GM19328 (cell line): ENCODE data around the gene NAA30.
"Not testable (repeated sequence)": the region's sequence is repeated elsewhere in the genome, so short reads cannot be mapped to it uniquely, and the experiment has no call there.

Source experiments
- ATAC-seq: cut with Tn5 transposase; IDR thresholded peaks from one replicate; pipeline ENCODE4 v1.9.1; 2021; ENCODE audit warnings: mild to moderate bottlenecking, moderate library complexity; ENCODE audit not compliant: unreplicated experiment

Gene NAA30

GRCh38 chr14:57390037-57390805 is at the start of gene NAA30:
NAA30 (plus strand) TSS chr14:57390586; CDS start chr14:57390958, 372 bp downstream.
- ATAC-seq: peak; percentile 85

GRCh38 chr14:57343545-57344297 is 46.7 kb upstream of the NAA30 start:
- ATAC-seq: not testable (repeated sequence)

GRCh38 chr14:57345106-57345505 is 45.3 kb upstream of the NAA30 start:
- no peak for ATAC-seq

DNA sequence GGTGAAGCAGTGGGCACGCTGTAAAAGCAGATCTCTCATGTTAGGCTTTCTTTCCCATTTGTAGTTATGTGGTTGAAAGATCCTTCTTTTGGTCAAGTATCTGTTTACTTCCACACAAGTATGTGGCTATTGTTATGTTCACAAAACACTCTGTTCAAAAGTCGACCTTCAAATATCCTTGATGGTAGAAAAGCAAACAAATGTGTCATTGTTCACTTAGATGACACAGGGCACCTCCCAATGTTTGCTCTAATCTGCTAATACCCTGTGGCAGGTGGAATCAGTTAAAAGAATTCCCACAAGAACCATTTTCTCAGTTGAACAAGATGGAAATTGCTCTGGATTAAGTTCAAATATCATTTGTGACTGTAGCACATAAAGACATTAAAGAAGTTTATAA is 43.6 kb upstream of the NAA30 start:
- no peak for ATAC-seq

GRCh38 chr14:57352396-57353170 is 37.8 kb upstream of the NAA30 start:
- no peak for ATAC-seq

- ATAC-seq: no peak
Observed at GRCh38 chr14:57355081-57355800, 35.1 kb upstream of the NAA30 start.

GRCh38 chr14:57362361-57362760 is 28.0 kb upstream of the NAA30 start:
- no peak for ATAC-seq

DNA sequence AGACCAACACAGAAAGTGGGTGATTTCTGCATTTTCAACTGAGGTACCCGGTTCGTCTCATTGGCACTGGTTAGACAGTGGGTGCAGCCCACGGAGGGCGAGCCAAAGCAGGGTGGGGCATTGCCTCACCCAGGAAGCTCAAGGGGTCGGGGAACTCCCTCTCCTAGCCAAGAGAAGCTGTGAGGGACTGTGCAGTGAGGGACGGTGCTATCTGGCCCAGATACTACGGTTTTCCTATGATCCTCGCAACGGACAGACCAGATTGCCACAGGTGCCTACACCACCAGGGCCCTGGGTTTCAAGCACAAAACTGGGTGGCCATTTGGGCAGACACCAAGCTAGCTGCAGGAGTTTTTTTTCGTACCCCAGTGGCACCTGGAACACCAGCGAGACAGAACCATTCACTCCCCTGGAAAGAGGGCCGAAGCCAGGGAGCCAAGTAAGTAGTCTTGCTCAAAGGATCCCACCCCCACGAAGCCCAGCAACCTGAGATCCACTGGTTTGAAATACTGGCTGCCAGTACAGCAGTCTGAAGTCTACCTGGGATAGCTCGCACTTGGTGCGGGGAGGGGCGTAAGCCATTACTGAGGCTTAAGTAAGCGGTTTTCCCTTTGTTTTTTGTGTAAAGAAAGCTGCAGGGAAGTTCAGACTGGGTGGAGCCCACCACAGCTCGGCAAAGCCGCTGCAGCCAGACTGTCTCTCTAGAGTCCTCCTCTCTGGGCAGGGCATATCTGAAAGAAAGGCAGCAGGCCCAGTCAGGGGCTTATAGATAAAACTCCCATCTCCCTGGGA is 25.5 kb upstream of the NAA30 start:
- no peak for ATAC-seq

DNA sequence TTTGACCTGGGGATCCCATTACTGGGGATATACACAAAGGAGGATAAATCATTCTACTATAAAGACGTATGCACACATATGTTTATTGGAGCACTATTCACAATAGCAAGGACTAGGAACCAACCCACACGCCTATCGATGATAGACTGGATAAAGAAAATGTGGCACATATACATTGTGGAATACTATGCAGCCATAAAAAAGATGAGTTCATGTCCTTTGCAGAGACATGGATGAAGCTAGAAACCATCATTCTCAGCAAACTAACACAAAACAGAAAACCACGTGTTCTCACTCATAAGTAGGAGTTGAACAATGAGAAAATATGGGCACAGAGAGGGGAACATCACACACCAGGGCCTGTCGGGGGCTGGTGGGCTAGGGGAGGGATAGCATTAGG is 20.2 kb upstream of the NAA30 start:
- not testable (repeated sequence) for ATAC-seq

GRCh38 chr14:57371013-57371412 is 19.4 kb upstream of the NAA30 start:
- ATAC-seq: no peak

- no peak for ATAC-seq
Observed at GRCh38 chr14:57375156-57375555, 15.2 kb upstream of the NAA30 start.

- ATAC-seq: no peak
Observed at GRCh38 chr14:57378661-57379060, 11.7 kb upstream of the NAA30 start.

- ATAC-seq: no peak
Observed at GRCh38 chr14:57380935-57381334, 9.5 kb upstream of the NAA30 start.

DNA sequence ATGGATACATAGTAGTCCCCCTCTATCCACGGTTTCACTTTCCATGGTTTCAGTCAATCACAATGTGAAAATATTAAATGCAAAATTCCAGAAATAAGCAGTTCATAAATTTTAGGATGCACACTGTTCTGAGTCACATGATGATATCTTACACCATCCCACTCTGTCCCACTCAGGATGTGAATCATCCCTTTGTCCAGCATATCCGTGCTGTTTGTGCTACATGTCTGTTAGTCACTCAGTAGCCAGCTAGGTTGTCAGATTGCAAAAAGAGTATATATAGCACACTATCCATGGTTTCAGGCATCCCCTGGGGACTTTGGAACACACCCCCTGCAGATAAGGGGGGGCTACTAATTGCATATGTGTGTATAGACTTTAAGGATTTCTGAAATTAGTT is 8.1 kb upstream of the NAA30 start:
- no peak for ATAC-seq

DNA sequence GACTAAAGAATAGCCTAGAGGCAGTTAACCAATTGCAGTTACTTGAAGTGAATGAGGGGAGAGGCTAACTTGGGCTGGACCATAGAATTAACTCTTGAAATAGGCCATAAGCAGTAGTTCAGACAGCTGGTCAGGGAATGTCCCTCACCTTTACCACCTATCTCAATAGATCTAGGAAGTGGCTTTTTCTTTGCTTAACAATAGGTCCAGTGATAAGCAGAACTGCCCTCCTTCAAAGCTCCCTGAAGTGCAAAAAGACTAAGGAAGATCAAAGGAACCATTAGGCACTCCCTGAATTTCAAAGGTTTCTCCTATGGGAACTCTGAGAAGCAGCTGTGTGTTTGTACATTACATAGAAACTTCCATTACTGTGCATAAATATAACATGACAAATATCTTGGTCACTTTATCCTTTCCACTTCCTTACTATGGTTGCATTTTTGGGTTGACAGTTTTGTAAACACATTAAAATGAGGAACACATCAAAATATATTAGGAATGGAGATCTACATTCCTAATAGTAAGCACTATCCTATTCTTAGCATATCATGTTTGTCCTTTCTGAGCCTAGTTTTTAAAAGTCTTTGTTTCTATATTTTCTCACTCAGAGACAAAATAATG is 7.2 kb upstream of the NAA30 start:
- ATAC-seq: no peak

DNA sequence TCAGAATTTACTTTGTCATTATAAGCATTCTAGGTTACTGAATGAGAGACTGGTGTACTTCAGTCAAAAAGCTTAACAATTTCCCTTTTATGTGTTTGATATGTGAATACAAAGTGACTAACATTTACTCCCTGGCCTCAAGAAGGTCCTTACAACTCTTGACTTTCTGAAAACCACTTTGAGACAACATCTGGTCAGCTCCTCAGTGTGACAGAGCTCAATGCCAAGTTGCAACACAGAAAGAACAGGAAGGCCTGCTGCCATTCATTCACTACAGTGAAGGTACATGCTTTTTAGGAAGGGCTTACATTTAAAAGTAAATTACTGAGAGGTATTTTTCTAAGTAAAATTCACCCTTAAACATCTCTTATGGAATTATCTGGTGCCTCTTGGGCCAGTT is 2.3 kb upstream of the NAA30 start:
- ATAC-seq: no peak

DNA sequence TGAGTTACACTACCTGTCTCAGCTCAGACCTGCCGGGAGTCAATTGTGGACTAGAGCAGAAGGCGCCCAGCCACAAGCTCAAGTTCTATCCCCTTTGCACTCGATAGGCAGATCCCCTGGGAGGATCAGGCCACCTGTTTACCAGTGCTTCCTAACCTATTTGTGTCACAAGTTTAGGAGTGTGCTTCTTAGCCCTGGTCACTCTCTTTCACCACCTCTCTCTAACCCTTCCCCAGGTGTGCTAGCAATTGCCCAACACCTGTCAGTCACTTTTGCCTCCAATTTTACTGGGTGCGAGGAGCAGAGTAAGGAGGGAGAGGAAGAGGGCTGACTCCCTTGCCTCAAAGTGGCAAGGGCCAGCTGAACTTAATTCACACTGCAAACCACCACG is 745 bp upstream of the NAA30 start:
- ATAC-seq: no peak

GRCh38 chr14:57390806-57391516 is 575 bp downstream of the NAA30 start:
- peak; percentile 34 for ATAC-seq
